HG02970 (cell line): Measurements from ENCODE around the gene KRTAP10-9.
"Not testable (repeated sequence)": the region's sequence is repeated elsewhere in the genome, so short reads cannot be mapped to it uniquely, and the experiment has no call there.

ENCODE experiments used
- ATAC-seq: cut with Tn5 transposase; IDR thresholded peaks from one replicate; pipeline ENCODE4 v1.9.1; 2021; ENCODE audit warnings: mild to moderate bottlenecking, moderate library complexity, moderate number of reproducible peaks; ENCODE audit not compliant: unreplicated experiment, low FRiP score

The KRTAP10-9 gene

GRCh38 chr21:44613386-44614155 lies 13.3 kb upstream of the KRTAP10-9 start:
- no peak for ATAC-seq

GRCh38 chr21:44614161-44614631 lies 12.7 kb upstream of the KRTAP10-9 start:
- no peak for ATAC-seq

DNA sequence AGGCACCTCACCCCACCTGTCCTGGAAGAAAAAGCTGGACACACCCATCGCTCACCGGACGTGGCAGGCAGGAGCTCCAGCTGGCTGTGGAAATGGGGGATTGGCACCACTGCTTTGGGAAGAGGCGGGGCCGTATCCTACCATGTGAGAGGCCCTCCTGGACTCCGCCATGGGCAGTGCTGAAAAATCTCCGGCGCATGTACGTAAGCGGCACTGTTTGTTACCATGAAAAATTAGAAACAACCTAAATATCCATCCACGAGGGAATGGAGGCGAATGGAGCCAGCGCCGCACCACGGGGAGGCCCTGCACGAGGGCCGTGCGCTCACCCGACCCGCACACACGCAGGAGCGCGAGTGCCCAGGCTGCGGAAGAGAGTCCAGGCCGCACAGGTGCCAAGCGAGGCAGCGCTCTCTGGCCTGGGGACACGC lies 11.9 kb upstream of the KRTAP10-9 start:
- ATAC-seq = no peak

- ATAC-seq = no peak
These were observed 11.4 kb upstream of the KRTAP10-9 start for GRCh38 chr21:44615466-44615865.

- ATAC-seq = no peak
These were observed 10.8 kb upstream of the KRTAP10-9 start for GRCh38 chr21:44615911-44616590.

GRCh38 chr21:44616591-44616926 lies 10.3 kb upstream of the KRTAP10-9 start:
- ATAC-seq = no peak

DNA sequence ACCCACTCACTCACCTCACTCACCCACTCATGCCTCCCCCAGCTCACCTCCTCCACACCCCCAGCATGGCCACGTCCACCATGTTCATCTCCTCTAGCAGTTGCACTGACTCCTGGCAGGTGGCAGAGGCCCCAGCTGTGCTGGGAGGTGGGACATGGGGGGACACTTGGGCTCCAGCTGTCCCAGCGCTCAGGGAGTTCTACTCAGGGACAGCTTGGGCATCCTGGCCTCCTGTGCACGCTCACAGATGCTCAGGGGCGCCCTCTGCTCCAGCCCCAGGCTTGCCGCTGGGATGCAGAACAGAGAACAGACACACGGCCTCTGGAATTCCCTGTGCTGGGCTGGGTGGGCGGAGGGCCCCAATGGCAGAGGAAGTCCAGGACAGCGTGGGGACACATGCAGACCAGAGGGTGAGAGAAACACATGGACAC lies 9.8 kb upstream of the KRTAP10-9 start:
- ATAC-seq = no peak

DNA sequence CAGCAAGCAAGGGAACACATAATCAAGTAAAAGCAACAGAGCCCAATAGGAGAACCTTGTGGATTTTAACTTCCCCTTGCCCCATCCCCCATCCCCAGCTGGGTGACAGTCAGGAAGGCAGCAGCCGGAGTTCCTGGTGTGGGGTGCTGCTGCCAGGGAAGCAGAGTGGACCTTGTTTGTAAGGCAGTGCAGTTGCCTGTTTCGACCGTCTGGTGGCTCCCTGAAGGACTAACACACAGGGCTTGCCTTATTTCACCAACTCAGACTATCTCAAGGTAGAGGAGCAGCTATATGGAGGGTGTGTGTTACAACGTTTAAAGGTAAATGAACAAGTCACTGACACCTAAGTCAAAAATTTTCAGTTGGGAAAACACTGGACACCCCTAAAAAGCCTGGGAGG lies 8.4 kb upstream of the KRTAP10-9 start:
- ATAC-seq = no peak

DNA sequence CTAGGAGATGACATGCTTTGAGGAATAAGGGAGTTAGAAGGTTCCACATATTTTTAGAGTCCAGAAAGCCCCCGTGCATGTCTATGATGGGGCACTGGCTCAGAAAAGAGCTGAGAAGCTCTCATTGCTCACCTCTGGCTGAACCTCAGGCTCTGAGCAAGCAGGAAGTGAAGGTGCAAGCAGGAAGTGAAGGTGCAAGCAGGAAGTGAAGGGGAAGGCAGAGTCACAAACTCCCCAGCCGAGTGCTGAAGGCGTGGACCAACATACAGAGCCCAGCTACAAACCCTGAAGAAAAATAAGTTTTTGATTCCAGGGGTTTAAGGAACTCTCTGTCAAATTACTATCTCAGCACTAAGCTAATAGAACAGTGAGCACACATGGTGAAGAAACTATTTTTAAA lies 8.0 kb upstream of the KRTAP10-9 start:
- no peak for ATAC-seq

DNA sequence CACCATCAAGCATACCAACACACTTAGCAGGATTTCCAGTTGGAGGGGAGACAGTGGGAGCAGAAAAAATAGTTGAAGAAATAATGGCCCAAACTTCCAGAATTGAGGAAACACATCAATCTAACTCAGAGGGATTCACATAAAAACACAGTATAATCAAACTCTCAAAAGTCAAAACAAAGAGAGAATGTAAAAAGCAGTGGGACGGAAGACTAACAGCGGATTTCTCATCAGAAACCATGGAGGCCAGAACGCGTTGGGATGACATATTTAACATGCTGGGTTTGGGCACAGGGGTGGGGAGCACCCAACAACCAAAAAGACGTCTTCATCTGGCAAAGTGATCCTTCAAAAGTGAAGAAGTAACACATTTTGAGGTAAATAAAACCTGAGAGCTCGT lies 7.0 kb upstream of the KRTAP10-9 start:
- ATAC-seq = no peak

GRCh38 chr21:44623575-44623974 lies 3.3 kb upstream of the KRTAP10-9 start:
- no peak for ATAC-seq

DNA sequence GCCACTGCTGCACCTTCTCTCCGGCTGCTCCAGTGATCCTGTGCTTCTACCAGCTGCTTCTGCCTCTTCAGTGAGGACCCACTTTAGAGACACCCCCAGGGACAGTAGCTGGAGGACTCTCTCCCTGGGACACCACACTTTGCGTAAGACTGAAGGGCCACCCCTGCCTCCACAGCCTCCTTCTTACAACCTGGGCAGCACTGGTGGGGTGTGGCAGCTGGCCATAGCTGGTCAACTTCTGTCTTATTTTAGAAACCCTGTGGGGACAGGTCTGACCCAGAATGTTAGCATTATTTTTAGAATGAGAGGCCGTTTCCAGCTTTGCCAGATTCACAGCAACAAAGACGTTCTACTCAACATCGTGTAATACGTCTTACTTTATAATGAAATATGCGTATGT lies 1.1 kb upstream of the KRTAP10-9 start:
- ATAC-seq = no peak

- ATAC-seq = no peak
These were observed 631 bp upstream of the KRTAP10-9 start for GRCh38 chr21:44626262-44626661.

- not testable (repeated sequence) for ATAC-seq
These were observed 409 bp downstream of the KRTAP10-9 start for GRCh38 chr21:44627181-44627822.

GRCh38 chr21:44627831-44628233 lies 939 bp downstream of the KRTAP10-9 start:
- not testable (repeated sequence) for ATAC-seq

DNA sequence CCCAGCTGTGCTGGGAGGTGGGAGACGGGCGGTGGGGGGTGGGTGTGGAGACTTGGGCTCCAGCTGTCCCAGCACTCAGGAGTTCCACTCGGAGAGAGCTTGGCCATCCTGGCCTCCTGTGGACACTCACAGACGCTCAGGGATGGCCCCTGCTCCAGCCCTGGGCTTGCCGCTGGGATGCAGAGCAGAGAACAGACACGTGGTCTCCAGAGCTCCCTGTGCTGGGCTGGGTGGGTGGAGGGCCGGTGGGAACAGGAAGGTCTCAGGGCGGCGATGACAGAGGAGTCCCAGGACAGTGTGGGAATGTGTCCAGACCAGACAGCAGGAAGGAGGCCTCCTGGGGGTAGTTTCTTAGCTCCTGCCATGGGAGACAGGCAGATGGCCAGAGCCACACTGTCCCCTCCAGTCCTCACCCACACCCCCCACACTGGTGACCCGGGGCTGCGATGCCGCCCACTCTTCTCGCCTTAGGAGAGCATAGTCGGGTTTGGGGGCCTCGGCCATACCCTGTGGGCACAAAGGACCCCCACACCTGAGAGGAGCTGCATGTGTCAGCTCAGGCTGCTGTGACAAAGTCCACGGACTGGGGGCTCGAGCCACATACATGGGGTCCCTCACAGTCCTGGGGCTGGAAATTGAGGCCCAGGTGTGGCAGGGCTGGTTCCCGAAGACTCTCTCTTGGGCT lies 2.0 kb downstream of the KRTAP10-9 start:
- no peak for ATAC-seq

DNA sequence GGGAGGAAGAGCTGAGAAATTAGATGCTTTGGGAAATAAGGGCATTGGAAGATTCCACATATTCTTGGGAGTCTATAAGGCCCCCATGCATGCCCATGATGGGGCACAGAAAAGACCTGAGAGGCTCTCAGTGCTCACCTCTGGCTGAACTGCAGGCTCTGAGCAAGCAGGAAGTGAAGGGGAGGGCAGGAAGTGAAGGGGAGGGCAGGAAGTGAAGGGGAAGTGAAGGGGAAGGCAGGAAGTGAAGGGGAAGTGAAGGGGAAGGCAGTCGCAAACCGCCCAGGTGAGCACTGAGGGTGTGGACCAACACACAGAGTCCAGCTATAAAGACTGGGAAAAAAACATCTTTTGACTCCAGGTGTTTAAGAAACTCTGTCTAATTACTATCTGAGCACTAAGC lies 3.5 kb downstream of the KRTAP10-9 start:
- ATAC-seq = no peak

- no peak for ATAC-seq
These were observed 5.2 kb downstream of the KRTAP10-9 start for GRCh38 chr21:44632067-44632466.

DNA sequence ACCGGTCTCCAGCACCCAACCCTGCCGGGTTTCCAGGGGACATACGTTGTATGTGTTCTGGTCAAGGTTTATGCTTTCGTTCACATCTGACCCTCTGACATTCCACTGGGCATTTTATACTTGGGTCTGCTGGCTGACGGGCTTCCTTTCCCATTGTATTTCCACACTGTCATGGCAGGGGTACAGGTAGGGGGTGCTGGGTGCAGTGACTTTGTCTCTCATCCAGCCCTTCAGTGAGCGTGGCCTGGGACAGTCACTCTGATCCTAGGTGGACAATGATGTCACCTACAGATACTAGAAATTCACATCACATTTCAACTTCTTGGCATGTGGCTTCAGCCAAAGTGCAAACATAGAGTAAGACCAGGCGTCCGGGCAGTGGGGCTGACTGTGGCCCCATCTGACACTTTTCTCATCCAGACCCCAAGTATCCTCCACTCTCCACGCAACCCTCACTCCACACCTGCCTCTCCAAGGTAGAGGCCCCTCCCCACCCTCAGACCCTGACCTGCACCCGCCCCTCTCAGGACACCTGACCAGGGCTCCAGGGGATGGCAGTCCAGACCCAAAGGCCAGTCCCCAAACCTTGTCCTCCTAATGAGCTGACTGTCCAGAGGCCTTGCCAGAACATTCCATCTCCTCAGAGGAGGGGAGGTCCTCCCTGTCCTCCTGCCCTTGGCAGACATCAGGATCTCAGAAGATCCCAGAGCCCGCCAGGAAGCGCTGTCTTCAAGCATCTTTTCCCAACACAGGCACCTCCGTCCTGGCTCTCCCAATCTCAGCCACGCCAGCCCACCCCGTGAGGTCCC lies 9.5 kb downstream of the KRTAP10-9 start:
- ATAC-seq = no peak
